ENCODE data around the gene SHROOM1. TPM values are rescaled to one million over a fixed set of nuclear protein-coding genes. Genes with fewer than 3 reads are reported as not detected.
A peak's percentile ranks its signal among the peaks of the same experiment; 100 is the strongest.

SHROOM1 gene
- polyA plus RNA-seq, 1 donor from 2014 or later = 1.8 TPM

DNA sequence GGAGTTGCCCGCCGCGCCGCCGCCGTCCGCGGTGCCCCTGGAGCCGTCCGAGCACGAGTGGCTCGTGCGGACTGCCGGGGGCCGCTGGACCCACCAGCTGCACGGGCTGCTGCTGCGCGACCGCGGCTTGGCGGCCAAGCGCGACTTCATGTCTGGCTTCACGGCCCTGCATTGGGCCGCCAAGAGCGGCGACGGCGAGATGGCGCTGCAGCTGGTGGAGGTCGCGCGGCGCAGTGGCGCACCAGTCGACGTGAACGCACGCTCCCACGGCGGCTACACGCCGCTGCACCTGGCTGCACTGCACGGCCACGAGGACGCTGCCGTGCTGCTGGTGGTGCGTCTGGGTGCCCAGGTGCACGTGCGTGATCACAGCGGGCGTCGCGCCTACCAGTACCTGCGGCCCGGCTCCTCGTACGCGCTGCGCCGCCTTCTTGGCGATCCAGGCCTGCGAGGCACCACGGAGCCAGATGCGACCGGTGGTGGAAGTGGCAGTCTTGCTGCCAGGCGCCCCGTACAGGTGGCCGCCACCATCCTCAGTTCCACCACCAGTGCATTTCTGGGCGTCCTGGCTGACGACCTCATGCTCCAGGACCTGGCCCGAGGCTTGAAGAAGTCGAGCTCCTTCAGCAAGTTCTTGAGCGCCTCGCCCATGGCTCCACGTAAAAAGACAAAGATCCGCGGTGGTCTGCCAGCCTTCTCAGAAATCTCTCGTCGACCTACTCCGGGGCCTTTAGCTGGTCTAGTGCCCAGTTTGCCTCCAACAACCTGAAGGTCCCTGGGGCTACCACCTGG is 15.7 kb downstream of the SHROOM1 start:
- TF ChIP-seq POLR2AphosphoS5 (IDR thresholded peaks at IDR 0.05) (no peak), EZH2 (IDR thresholded peaks at IDR 0.05; ENCODE audit: borderline replicate concordance, insufficient read depth, low read length, poor library complexity, severe bottlenecking) (no peak), RAD21 (conservative IDR thresholded peaks at IDR 0.05) (no peak), EP300 (conservative IDR thresholded peaks at IDR 0.05; ENCODE audit: poor library complexity, severe bottlenecking) (no peak), SMC3 (conservative IDR thresholded peaks at IDR 0.05; ENCODE audit: poor library complexity) (no peak), TAF1 (IDR thresholded peaks at IDR 0.05; ENCODE audit: low read depth) (no peak)
- TF ChIP-seq, protein P1, sequence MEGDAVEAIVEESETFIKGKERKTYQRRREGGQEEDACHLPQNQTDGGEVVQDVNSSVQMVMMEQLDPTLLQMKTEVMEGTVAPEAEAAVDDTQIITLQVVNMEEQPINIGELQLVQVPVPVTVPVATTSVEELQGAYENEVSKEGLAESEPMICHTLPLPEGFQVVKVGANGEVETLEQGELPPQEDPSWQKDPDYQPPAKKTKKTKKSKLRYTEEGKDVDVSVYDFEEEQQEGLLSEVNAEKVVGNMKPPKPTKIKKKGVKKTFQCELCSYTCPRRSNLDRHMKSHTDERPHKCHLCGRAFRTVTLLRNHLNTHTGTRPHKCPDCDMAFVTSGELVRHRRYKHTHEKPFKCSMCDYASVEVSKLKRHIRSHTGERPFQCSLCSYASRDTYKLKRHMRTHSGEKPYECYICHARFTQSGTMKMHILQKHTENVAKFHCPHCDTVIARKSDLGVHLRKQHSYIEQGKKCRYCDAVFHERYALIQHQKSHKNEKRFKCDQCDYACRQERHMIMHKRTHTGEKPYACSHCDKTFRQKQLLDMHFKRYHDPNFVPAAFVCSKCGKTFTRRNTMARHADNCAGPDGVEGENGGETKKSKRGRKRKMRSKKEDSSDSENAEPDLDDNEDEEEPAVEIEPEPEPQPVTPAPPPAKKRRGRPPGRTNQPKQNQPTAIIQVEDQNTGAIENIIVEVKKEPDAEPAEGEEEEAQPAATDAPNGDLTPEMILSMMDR (IDR thresholded peaks at IDR 0.05; ENCODE audit: poor library complexity, severe bottlenecking) = no peak
- TF ChIP-seq, protein P2, sequence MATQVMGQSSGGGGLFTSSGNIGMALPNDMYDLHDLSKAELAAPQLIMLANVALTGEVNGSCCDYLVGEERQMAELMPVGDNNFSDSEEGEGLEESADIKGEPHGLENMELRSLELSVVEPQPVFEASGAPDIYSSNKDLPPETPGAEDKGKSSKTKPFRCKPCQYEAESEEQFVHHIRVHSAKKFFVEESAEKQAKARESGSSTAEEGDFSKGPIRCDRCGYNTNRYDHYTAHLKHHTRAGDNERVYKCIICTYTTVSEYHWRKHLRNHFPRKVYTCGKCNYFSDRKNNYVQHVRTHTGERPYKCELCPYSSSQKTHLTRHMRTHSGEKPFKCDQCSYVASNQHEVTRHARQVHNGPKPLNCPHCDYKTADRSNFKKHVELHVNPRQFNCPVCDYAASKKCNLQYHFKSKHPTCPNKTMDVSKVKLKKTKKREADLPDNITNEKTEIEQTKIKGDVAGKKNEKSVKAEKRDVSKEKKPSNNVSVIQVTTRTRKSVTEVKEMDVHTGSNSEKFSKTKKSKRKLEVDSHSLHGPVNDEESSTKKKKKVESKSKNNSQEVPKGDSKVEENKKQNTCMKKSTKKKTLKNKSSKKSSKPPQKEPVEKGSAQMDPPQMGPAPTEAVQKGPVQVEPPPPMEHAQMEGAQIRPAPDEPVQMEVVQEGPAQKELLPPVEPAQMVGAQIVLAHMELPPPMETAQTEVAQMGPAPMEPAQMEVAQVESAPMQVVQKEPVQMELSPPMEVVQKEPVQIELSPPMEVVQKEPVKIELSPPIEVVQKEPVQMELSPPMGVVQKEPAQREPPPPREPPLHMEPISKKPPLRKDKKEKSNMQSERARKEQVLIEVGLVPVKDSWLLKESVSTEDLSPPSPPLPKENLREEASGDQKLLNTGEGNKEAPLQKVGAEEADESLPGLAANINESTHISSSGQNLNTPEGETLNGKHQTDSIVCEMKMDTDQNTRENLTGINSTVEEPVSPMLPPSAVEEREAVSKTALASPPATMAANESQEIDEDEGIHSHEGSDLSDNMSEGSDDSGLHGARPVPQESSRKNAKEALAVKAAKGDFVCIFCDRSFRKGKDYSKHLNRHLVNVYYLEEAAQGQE (IDR thresholded peaks at IDR 0.05; ENCODE audit: borderline replicate concordance) = no peak

DNA sequence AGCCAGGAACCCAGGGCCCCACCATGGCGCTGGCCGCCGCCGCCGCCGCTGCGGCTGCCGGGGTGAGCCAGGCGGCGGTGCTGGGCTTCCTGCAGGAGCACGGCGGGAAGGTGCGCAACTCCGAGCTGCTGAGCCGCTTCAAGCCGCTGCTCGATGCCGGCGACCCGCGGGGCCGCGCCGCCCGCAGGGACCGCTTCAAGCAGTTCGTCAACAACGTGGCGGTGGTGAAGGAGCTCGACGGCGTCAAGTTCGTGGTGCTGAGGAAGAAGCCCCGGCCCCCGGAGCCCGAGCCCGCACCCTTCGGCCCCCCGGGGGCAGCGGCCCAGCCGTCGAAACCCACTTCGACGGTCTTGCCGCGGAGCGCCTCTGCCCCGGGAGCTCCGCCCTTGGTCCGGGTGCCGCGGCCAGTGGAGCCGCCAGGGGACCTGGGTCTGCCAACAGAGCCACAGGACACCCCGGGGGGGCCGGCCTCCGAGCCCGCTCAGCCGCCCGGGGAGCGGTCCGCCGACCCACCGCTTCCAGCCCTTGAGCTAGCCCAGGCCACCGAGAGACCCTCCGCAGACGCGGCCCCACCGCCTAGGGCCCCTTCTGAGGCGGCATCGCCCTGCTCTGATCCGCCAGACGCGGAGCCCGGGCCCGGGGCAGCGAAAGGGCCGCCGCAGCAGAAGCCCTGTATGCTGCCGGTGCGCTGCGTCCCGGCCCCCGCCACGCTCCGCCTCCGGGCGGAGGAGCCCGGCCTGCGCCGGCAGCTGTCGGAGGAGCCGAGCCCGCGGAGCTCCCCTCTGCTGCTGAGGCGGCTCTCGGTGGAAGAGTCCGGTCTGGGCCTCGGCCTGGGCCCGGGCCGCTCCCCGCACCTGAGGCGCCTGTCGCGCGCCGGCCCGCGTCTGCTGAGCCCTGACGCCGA is 16.6 kb downstream of the SHROOM1 start:
- H3K9me3 ChIP-seq (ENCODE audit: low read length) = peaks cover 5% of the 10 kb centered on the region
- H2AFZ ChIP-seq (ENCODE audit: low read depth, low read length) = no peak overlapping the region
- H3K4me3 ChIP-seq (ENCODE audit: low read length) = peak overlapping the region; percentile 63
- H3F3A ChIP-seq (ENCODE audit: insufficient read depth, low read length, poor library complexity, severe bottlenecking) = no peaks in the 10 kb centered on the region
- H3K9ac ChIP-seq (ENCODE audit: low read length) = peak overlapping the region; percentile 52
- H3K27me3 ChIP-seq (ENCODE audit: insufficient read depth, low read depth, low read length) = peaks cover 41% of the 10 kb centered on the region
- no peak overlapping the region for H3K4me2 ChIP-seq (ENCODE audit: low read length)
- no peak for TF ChIP-seq MXI1 (conservative IDR thresholded peaks at IDR 0.05; ENCODE audit: poor library complexity, severe bottlenecking)
- no peak for TF ChIP-seq EP300 (conservative IDR thresholded peaks at IDR 0.05; ENCODE audit: poor library complexity, severe bottlenecking)
- TF ChIP-seq EZH2 (IDR thresholded peaks at IDR 0.05; ENCODE audit: borderline replicate concordance, insufficient read depth, low read length, poor library complexity, severe bottlenecking) = no peak
- TF ChIP-seq TAF1 (IDR thresholded peaks at IDR 0.05; ENCODE audit: low read depth) = no peak
- no peak for TF ChIP-seq RAD21 (conservative IDR thresholded peaks at IDR 0.05)
- TF ChIP-seq POLR2AphosphoS5 (IDR thresholded peaks at IDR 0.05) = no peak
- TF ChIP-seq, protein P2 (IDR thresholded peaks at IDR 0.05; ENCODE audit: borderline replicate concordance) = no peak
- TF ChIP-seq, protein P1 (IDR thresholded peaks at IDR 0.05; ENCODE audit: poor library complexity, severe bottlenecking) = no peak
- no peak for TF ChIP-seq SMC3 (conservative IDR thresholded peaks at IDR 0.05; ENCODE audit: poor library complexity)
- no peak overlapping the region for H3K27ac ChIP-seq (ENCODE audit: low read length)
- H4K20me1 ChIP-seq (ENCODE audit: insufficient read depth) = no peaks in the 10 kb centered on the region
- H3K79me2 ChIP-seq (replicated peaks; ENCODE audit: insufficient read depth, low read length) = no peaks in the 10 kb centered on the region
- H3K9me2 ChIP-seq (ENCODE audit: insufficient read depth, low read length) = no peaks in the 10 kb centered on the region
- no peaks in the 10 kb centered on the region for H3K36me3 ChIP-seq (ENCODE audit: insufficient read depth, low read length)

More for the DNA sequence above, 15.7 kb downstream of the SHROOM1 start:
- Histone ChIP-seq H3K9me2 (ENCODE audit: insufficient read depth, low read length) (no peaks in the 10 kb centered on the region), H3K4me3 (ENCODE audit: low read length) (no peak overlapping the region), H3K27me3 (ENCODE audit: insufficient read depth, low read depth, low read length) (peaks cover 39% of the 10 kb centered on the region), H3F3A (ENCODE audit: insufficient read depth, low read length, poor library complexity, severe bottlenecking) (no peaks in the 10 kb centered on the region), H3K9me3 (ENCODE audit: low read length) (peaks cover 5% of the 10 kb centered on the region), H4K20me1 (ENCODE audit: insufficient read depth) (no peaks in the 10 kb centered on the region), H3K27ac (ENCODE audit: low read length) (no peak overlapping the region), H2AFZ (ENCODE audit: low read depth, low read length) (no peak overlapping the region), H3K36me3 (ENCODE audit: insufficient read depth, low read length) (no peaks in the 10 kb centered on the region), H3K4me2 (ENCODE audit: low read length) (no peak overlapping the region), H3K79me2 (replicated peaks; ENCODE audit: insufficient read depth, low read length) (no peaks in the 10 kb centered on the region), H3K9ac (ENCODE audit: low read length) (no peak overlapping the region)
